Heart right ventricle (tissue), 16 donors: ENCODE measurements around the gene CBLC. TPM values are rescaled to one million over a fixed set of nuclear protein-coding genes. Genes with fewer than 3 reads are reported as not detected.
A peak's percentile ranks its signal among the peaks of the same experiment; 100 is the strongest.

Experiments
- ATAC-seq, 8 donors: fragments of 200-7000 bp; cut with Tn5 transposase; one replicate each; pipeline ENCODE4 v1.9.1; 2020; ENCODE audit warnings: mild to moderate bottlenecking in 8 of 8, moderate library complexity in 8 of 8, moderate number of reproducible peaks in 1 of 8
- DNase-seq, 2 donors: peaks; one replicate each; pipeline ENCODE4 v3.0.0-alpha.2; 2020
- H3K27ac ChIP-seq, 10 donors: fragments of 200-600 bp; sonication (generic) in 2 of 10; one replicate each; pipeline versions ENCODE4 v1.5.0 to v1.8.0; 2020 to 2022; ENCODE audit warnings: mild to moderate bottlenecking in 3 of 10
- H3K27me3 ChIP-seq, 7 donors: fragments of 200-600 bp; one replicate each; pipeline ENCODE4 v1.8.0; 2021 to 2022; ENCODE audit warnings: mild to moderate bottlenecking in 2 of 7
- H3K36me3 ChIP-seq, 9 donors: fragments of 200-600 bp; sonication (generic) in 1 of 9; one replicate each; pipeline versions ENCODE4 v1.5.0 to v1.8.0; 2020 to 2022; ENCODE audit warnings: mild to moderate bottlenecking in 2 of 9
- H3K4me1 ChIP-seq, 9 donors: fragments of 200-600 bp; sonication (generic) in 1 of 9; one replicate each; pipeline versions ENCODE4 v1.5.0 to v1.8.0; 2020 to 2022; ENCODE audit warnings: mild to moderate bottlenecking in 4 of 9
- H3K4me3 ChIP-seq, 10 donors: fragments of 200-600 bp; sonication (generic) in 2 of 10; one replicate each; pipeline versions ENCODE4 v1.5.0 to v1.8.0; 2020 to 2022; ENCODE audit warnings: mild to moderate bottlenecking in 7 of 10, moderate library complexity in 2 of 10
- H3K9me3 ChIP-seq, 11 donors: fragments of 200-600 bp in 10 of 11; sonication (generic) in 2 of 11; one replicate each; pipeline versions ENCODE4 v1.5.0 to v1.8.0; 2013 to 2022; ENCODE audit warnings: mild to moderate bottlenecking in 2 of 11, control low read depth in 1 of 11, moderate library complexity in 1 of 11
- WGBS, 2 donors: extraction: QIAGEN DNeasy Blood & Tissue Kit; methylation state at CpG; one replicate each; pipeline ENCODE4 v1.1.7; 2013; ENCODE audit warnings: inconsistent platforms in 1 of 2; 5-methylcytosine and 5-hydroxymethylcytosine counted together
- intact Hi-C, 10 donors: fragments of 100-400 bp; cut with DNase I; formaldehyde crosslinking; loops; one replicate each; pipeline versions ENCODE4 v1.11.1 to v1.14.2; 2022
- polyA plus RNA-seq, 2 donors: library from polyadenylated mRNA; stranded (reverse); fragments of 200-250 nt; gene quantifications; one replicate each; pipeline ENCODE4 v1.2.3, GENCODE V29; 2013
- total RNA-seq, 10 donors: library from RNA; stranded (reverse); fragmentation: NEBNext Ultra II Directional in 3 of 10; extraction: Animal tissue kit (Norgen Biotek cat#: 25700) in 3 of 10; gene quantifications; one replicate each; pipeline versions ENCODE4 v1.2.1 to v1.2.4, GENCODE V29; 2021 to 2023
- TF ChIP-seq, protein P1 (sequence below), 9 donors: fragments of 200-600 bp; sonication (generic) in 2 of 9; IDR thresholded peaks; one replicate each; pipeline versions ENCODE4 v1.5.0 to v1.8.0; 2021 to 2022; ENCODE audit warnings: antibody characterized with exemption in 9 of 9, mild to moderate bottlenecking in 5 of 9, moderate library complexity in 1 of 9
- donor health status: Arrhythmogenic right ventricular cardiomyopathy.
- donor health status: ischemic (EF 13 %, LVEDD 7.1; RV severe dilation, severe dysfunction).
- donor health status: healthy with polysubstance abuse.
- donor health status: DM: no; HTN: yes; CAD: no.
- donor health status: DM: no; HTN: no; CAD: no.
- donor health status: ischemic (EF 25% LVEDD 6.9; RV normal size, moderate dysfunction).
- donor health status: ischemic (EF 25% LVEDD 5.7; RV mildly dilated, moderate dysfunction).
- donor health status: healthy.
- donor health status: DM: yes; HTN: yes; CAD: no.
- donor health status: Ischemic cardiomyopathy.
- donor health status: ischemic (EF 35%, LVEDD 5.7; RV mildly dilated, moderate dysfunction).
- donor health status: nonischemic (EF 11% LVEDD 7.7; RV severe dilation, severe dysfunction).
- donor health status: DM: yes; HTN: yes; CAD: no.
- donor health status: PGD.
- donor health status: ischemic (EF 29% LVEDD 5.4; RV normal size, mild dysfunction).
- donor health status: nonischemic (EF 23%, LVEDD 6.1; RV moderate dilation, normal function).

Gene CBLC
- total and polyA plus RNA-seq, 12 donors, result 0.38 TPM; not detected in 11

GRCh38 chr19:44811122-44811419 is 33.4 kb downstream of the CBLC start:
- Histone ChIP-seq H3K9me3 (no peaks in the 10 kb centered on the region), H3K36me3 (peaks cover 0 to 51% (median 11%) of the 10 kb centered on the region in 9 donors), H3K27ac (peak overlapping the region in 3 of 10 donors; percentile 18 to 91 (median 26)), H3K4me3 (peak overlapping the region in 3 of 10 donors; percentile 79 to 95 (median 91)), H3K27me3 (peaks cover 0 to 15% (median 0%) of the 10 kb centered on the region in 7 donors), H3K4me1 (peaks cover 11 to 55% (median 23%) of the 10 kb centered on the region in 9 donors)
- TF ChIP-seq, protein P1, sequence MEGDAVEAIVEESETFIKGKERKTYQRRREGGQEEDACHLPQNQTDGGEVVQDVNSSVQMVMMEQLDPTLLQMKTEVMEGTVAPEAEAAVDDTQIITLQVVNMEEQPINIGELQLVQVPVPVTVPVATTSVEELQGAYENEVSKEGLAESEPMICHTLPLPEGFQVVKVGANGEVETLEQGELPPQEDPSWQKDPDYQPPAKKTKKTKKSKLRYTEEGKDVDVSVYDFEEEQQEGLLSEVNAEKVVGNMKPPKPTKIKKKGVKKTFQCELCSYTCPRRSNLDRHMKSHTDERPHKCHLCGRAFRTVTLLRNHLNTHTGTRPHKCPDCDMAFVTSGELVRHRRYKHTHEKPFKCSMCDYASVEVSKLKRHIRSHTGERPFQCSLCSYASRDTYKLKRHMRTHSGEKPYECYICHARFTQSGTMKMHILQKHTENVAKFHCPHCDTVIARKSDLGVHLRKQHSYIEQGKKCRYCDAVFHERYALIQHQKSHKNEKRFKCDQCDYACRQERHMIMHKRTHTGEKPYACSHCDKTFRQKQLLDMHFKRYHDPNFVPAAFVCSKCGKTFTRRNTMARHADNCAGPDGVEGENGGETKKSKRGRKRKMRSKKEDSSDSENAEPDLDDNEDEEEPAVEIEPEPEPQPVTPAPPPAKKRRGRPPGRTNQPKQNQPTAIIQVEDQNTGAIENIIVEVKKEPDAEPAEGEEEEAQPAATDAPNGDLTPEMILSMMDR (IDR thresholded peaks at IDR 0.05), result no peak
- ATAC-seq (no peak), DNase-seq (no peak)
- 90 to 92% methylated on average over 7 of the region's 7 CpGs for WGBS, 2 donors
- intact Hi-C loops, result no loop called here

GRCh38 chr19:44812142-44812718 is 34.5 kb downstream of the CBLC start:
- H3K36me3 ChIP-seq, result peaks cover 0 to 59% (median 11%) of the 10 kb centered on the region in 9 donors
- DNase-seq (no peak), ATAC-seq (no peak)
- H3K27ac ChIP-seq, result peak overlapping the region in 1 of 10 donors; percentile 26
- H3K9me3 ChIP-seq, result no peaks in the 10 kb centered on the region
- peaks cover 11 to 55% (median 23%) of the 10 kb centered on the region in 9 donors for H3K4me1 ChIP-seq
- 91 to 92% methylated on average over 28 of the region's 28 CpGs for WGBS, 2 donors
- peaks cover 0 to 15% (median 0%) of the 10 kb centered on the region in 7 donors for H3K27me3 ChIP-seq
- peak overlapping the region in 1 of 10 donors; percentile 0 for H3K4me3 ChIP-seq
- TF ChIP-seq, protein P1 (IDR thresholded peaks at IDR 0.05), result no peak
- intact Hi-C loops, result no loop called here

GRCh38 chr19:44813070-44813840 is 35.6 kb downstream of the CBLC start:
- ATAC-seq (no peak), DNase-seq (no peak)
- Histone ChIP-seq H3K27me3 (peaks cover 0 to 13% (median 0%) of the 10 kb centered on the region in 7 donors), H3K9me3 (no peaks in the 10 kb centered on the region), H3K36me3 (peaks cover 0 to 65% (median 11%) of the 10 kb centered on the region in 9 donors), H3K4me1 (peaks cover 7 to 47% (median 18%) of the 10 kb centered on the region in 9 donors), H3K4me3 (no peak overlapping the region), H3K27ac (no peak overlapping the region)
- intact Hi-C loops, result no loop called here
- TF ChIP-seq, protein P1 (IDR thresholded peaks at IDR 0.05), result peak in 1 of 9 donors; percentile 12
- 81 to 84% methylated on average over 38 of the region's 38 CpGs for WGBS, 2 donors

DNA sequence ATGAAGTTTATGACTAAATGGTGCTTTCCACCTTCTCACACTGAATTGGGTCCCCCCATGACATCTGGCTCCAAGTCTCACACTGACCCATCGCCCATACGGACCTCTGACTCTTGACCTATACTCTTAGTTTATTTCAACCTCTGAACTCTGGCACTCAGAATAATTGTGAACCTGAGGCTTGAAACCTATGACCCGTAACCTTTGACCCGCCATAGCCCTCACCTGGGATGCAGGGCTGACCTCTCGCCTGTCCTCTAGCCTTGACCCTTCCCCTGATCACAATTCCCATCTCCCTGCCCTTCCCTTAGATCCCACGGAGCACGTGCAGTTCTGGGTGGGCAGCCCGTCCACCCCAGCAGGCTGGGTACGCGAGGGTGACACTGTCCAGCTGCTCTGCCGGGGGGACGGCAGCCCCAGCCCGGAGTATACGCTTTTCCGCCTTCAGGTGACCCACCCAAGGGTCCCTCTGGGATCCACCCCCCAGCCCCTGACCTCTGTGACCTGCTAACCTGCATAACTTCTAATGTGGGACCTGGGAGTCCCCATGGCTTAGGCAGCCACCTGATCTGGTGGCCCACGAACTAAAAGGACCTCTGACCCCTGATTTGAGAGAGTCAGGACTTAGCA is 36.3 kb downstream of the CBLC start:
- WGBS, 2 donors, result 88 to 91% methylated on average over 16 of the region's 16 CpGs
- ATAC-seq (no peak), DNase-seq (no peak)
- H3K9me3 ChIP-seq, result no peaks in the 10 kb centered on the region
- TF ChIP-seq, protein P1 (IDR thresholded peaks at IDR 0.05), result no peak
- peaks cover 0 to 6% (median 0%) of the 10 kb centered on the region in 7 donors for H3K27me3 ChIP-seq
- H3K4me3 ChIP-seq, result no peak overlapping the region
- H3K36me3 ChIP-seq, result peaks cover 0 to 72% (median 11%) of the 10 kb centered on the region in 9 donors
- H3K4me1 ChIP-seq, result peaks cover 3 to 43% (median 13%) of the 10 kb centered on the region in 9 donors
- intact Hi-C loops, result no loop called here
- no peak overlapping the region for H3K27ac ChIP-seq
